Omental fat pad (tissue), 4 donors: ENCODE data around the gene SPECC1. TPM values are rescaled to one million over a fixed set of nuclear protein-coding genes. Genes with fewer than 3 reads are reported as not detected.

Experiments used
- ATAC-seq: fragments of 150-250 bp; one replicate; pipeline ENCODE4 v1.9.1; 2016; ENCODE audit warnings: mild to moderate bottlenecking, moderate library complexity; ENCODE audit not compliant: low FRiP score
- DNase-seq: peaks from one replicate; pipeline ENCODE4 v3.0.0-alpha.2; 2019; ENCODE audit warnings: low spot score
- CTCF ChIP-seq, 3 donors: fragments of 450-650 bp; IDR thresholded peaks; one replicate each; pipeline ENCODE4 v1.5.1; 2016 to 2017; ENCODE audit warnings: antibody characterized with exemption in 3 of 3, mild to moderate bottlenecking in 3 of 3, moderate library complexity in 2 of 3
- total RNA-seq, 4 donors: library from RNA; depleted of rRNA; stranded (reverse); fragments of >200 nt; gene quantifications; one replicate each; pipeline ENCODE4 v1.1.0, GENCODE V29; 2016

The SPECC1 gene
- total RNA-seq, 4 donors from 2014 or later = 34.2 to 114 (median 53.1) TPM

- no peak for TF ChIP-seq CTCF (IDR thresholded peaks at IDR 0.05)
- ATAC-seq (no peak), DNase-seq (no peak)
Measured at GRCh38 chr17:20133517-20133916, 124.4 kb downstream of the SPECC1 start.

- DNase-seq = no peak
- ATAC-seq = no peak
- TF ChIP-seq CTCF (IDR thresholded peaks at IDR 0.05) = no peak
Measured at GRCh38 chr17:20141198-20141972, 132.2 kb downstream of the SPECC1 start.

- DNase-seq (no peak), ATAC-seq (no peak)
- no peak for TF ChIP-seq CTCF (IDR thresholded peaks at IDR 0.05)
Measured at GRCh38 chr17:20142268-20142667, 133.1 kb downstream of the SPECC1 start.

- no peak for TF ChIP-seq CTCF (IDR thresholded peaks at IDR 0.05)
- ATAC-seq (no peak), DNase-seq (no peak)
Measured at GRCh38 chr17:20143740-20144139, 134.6 kb downstream of the SPECC1 start.

GRCh38 chr17:20145567-20145966 lies 136.4 kb downstream of the SPECC1 start:
- ATAC-seq (no peak), DNase-seq (no peak)
- TF ChIP-seq CTCF (IDR thresholded peaks at IDR 0.05) = no peak

- TF ChIP-seq CTCF (IDR thresholded peaks at IDR 0.05) = no peak
- DNase-seq = no peak
Measured at GRCh38 chr17:20149251-20149650, 140.1 kb downstream of the SPECC1 start.

GRCh38 chr17:20151174-20151573 lies 142.0 kb downstream of the SPECC1 start:
- ATAC-seq (no peak), DNase-seq (no peak)
- no peak for TF ChIP-seq CTCF (IDR thresholded peaks at IDR 0.05)

More at GRCh38 chr17:20149251-20149650, 140.1 kb downstream of the SPECC1 start:
- no peak for ATAC-seq
